Motor neuron (in vitro differentiated cells): Measurements from ENCODE around the gene IDH1. TPM values are rescaled to one million over a fixed set of nuclear protein-coding genes. Genes with fewer than 3 reads are reported as not detected.

Experiments used
- ATAC-seq, 8 experiments: fragments of 200-7000 bp; cut with Tn5 transposase; replicated peaks in 6 of 8; 2 replicates each; pipeline ENCODE4 v1.8.0; 2021; ENCODE audit warnings: mild to moderate bottlenecking in 8 of 8, moderate library complexity in 8 of 8
- H3K27ac ChIP-seq, 2 donors: fragments of 250-450 bp; sonication (Bioruptor Pico); 2 replicates each; pipeline ENCODE4 v1.9.0; 2021; ENCODE audit warnings: antibody characterized with exemption in 2 of 2, mild to moderate bottlenecking in 2 of 2, moderate library complexity in 1 of 2
- H3K4me1 ChIP-seq, 2 donors: fragments of 250-450 bp; sonication (Bioruptor Pico); replicated peaks in 1 of 2; 2 replicates each; pipeline ENCODE4 v1.6.1; 2021; ENCODE audit warnings: antibody characterized with exemption in 2 of 2, mild to moderate bottlenecking in 2 of 2, moderate library complexity in 1 of 2
- H3K4me3 ChIP-seq, 5 donors: fragments of 250-450 bp; sonication (Bioruptor Pico); 2 replicates each; pipeline ENCODE4 v1.9.0; 2021; ENCODE audit warnings: antibody characterized with exemption in 5 of 5, mild to moderate bottlenecking in 5 of 5, moderate library complexity in 4 of 5
- WGBS, 10 experiments: fragments of 450-650 bp; shearing (Covaris generic); methylation state at CpG; one replicate each; pipeline ENCODE4 v1.0.0; 2022; 5-methylcytosine and 5-hydroxymethylcytosine counted together
- in situ Hi-C, 9 experiments: fragments of 400-800 bp; cut with MboI; loops; one replicate each; pipeline ENCODE4 v1.15.0; 2021; ENCODE audit warnings: low sequenced_read_pairs in 9 of 9, low pct_unique_long_range_greater_than_20kb in 2 of 9; ENCODE audit not compliant: unreplicated experiment in 9 of 9
- total RNA-seq, 8 experiments: library from RNA; unstranded; fragments of 300-600 nt; gene quantifications; 2 replicates each; pipeline versions ENCODE4 v1.2.3 to v1.2.4, GENCODE V29; 2022

IDH1 gene
- total RNA-seq, 8 experiments from 2014 or later: 82.9 to 915 (median 210) TPM

DNA sequence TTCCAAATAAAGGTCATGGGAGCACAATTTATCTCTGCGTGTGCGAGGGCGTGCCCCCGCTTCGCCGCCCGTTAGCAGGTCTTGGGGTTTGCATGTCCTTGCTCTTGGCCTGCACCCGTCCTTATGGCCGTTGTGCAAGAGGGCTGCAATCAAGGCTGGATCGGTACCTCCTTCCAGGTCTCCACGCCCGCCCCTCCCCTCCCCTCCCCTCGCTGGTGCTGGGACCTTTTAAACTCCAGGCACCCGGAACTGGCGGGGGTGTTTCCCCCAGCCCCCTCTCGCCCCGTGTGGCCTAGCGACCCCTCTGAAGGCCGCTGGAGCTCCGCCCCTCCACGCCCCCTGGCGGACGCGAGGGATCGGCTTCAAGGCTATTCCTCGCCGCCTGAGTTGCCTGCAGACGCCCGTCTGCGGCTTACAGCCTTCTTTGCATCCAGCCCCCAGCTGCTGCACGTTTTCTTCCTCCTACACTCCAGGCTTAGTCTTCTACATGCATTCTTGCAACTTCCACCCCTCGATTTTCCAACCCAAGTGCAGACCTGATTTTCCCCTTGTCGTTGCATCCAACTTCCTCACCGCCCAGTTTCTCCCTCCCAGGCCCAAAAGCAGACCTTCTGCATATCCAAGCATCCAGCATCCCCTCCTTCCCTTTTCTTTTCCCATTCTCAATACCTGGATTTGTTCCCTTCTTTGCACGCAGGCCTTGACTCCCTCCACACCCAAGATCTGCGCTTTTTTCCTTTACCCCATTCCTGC lies 577 bp downstream of the IDH1 start:
- in situ Hi-C loops: loop anchor here in 3 of 9 experiments (25.0 kb wide), 1 partner anchor 142 kb away; the partner anchor contains the start of gene CRYGD (in 3 of the 3)
- peaks cover 24 to 30% of the 10 kb centered on the region in 2 donors for H3K4me1 ChIP-seq
- ATAC-seq: peak; percentile 58 to 79 (median 76)
- 0 to 5% (median 0%) methylated on average over 1 to 7 of the region's 36 CpGs; no CpG with 5 or more reads in 1 of the 10 experiments for WGBS, 10 experiments
- H3K4me3 ChIP-seq: peak overlapping the region; percentile 64 to 76 (median 72)
- peak overlapping the region; percentile 63 to 68 for H3K27ac ChIP-seq

GRCh38 chr2:208253600-208254117 lies 1.2 kb downstream of the IDH1 start:
- H3K27ac ChIP-seq: peak overlapping the region; percentile 44 to 68
- no peak for ATAC-seq
- 0 to 60% (median 7%) methylated on average over 1 to 6 of the region's 7 CpGs for WGBS, 10 experiments
- in situ Hi-C loops: loop anchor here in 3 of 9 experiments (25.0 kb wide), 1 partner anchor 141 kb away; the partner anchor contains the start of gene CRYGD (in 3 of the 3)
- H3K4me1 ChIP-seq: peaks cover 24 to 30% of the 10 kb centered on the region in 2 donors
- peak overlapping the region; percentile 64 to 76 (median 72) for H3K4me3 ChIP-seq

DNA sequence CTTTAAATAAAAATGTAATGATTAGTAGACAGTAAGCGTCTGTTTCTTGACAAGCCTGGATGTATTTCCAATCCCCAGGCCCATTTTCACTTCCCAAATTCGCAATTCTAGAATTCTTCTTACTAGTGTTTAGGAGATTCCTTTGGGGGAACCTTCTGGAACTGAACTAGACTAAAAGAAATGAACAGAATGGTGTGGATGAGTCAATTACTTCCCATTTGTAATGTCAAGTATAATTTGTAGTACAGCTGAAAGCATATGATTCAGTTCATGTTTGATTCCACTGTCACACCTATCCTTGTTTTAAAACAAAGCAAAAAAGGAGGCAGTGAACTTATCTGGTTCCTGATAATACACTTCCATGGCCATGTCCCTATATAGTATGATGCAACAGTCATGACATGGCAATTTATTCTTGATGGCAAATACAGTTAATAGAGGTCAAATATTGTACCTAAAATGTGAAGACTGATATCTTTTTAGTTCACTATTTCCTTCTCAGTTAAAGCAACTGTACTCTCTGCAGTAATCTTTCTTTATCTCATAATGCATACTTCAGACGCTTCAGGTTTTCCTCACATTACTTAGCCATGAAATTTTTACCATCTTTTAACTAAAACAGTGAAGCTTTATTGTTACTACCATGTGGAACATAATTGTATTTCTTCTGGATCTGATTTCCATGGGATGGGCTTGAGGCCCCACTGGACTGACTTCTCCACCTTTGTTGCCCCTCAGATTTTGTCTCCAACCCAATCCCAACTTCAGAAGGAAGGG lies 2.0 kb downstream of the IDH1 start:
- Histone ChIP-seq H3K4me1 (peaks cover 24 to 30% of the 10 kb centered on the region in 2 donors), H3K4me3 (peak overlapping the region; percentile 64 to 76 (median 72)), H3K27ac (peak overlapping the region in 1 of 2 donors; percentile 17)
- ATAC-seq: no peak
- in situ Hi-C loops: loop anchor here in 3 of 9 experiments (25.0 kb wide), 1 partner anchor 141 kb away; the partner anchor contains the start of gene CRYGD (in 3 of the 3)
- 65 to 100% (median 95%) methylated on average over 1 to 3 of the region's 3 CpGs for WGBS, 10 experiments

DNA sequence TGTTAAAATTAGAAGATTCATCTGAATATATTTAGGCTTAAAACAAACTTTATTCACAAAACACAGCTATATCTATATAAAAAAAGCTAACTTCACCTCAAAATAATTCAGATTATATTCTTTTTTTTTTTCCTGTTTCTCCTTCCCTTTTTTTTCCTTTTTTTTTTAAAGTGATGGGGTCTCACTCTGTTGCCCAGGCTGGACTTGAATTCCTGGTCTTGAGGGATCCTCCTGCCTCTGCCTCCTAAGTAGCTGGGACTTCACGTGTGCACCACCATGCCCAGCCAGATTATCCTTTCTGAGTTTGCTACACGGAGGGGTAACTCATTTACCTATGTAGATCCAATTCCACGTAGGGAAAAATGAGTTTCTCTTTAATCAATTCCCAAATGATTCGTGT lies 3.8 kb downstream of the IDH1 start:
- in situ Hi-C loops: loop anchor here in 3 of 9 experiments (25.0 kb wide), 1 partner anchor 139 kb away; the partner anchor contains the start of gene CRYGD (in 3 of the 3)
- Histone ChIP-seq H3K27ac (no peak overlapping the region), H3K4me3 (no peak overlapping the region), H3K4me1 (peaks cover 14 to 23% of the 10 kb centered on the region in 2 donors)
- ATAC-seq: no peak
- 72 to 100% (median 90%) methylated on average over 2 to 4 of the region's 4 CpGs for WGBS, 10 experiments

GRCh38 chr2:208250388-208250787 lies 4.5 kb downstream of the IDH1 start:
- H3K4me1 ChIP-seq: peaks cover 14 to 21% of the 10 kb centered on the region in 2 donors
- no peak overlapping the region for H3K27ac ChIP-seq
- WGBS, 10 experiments: 0 to 100% (median 73%) methylated on average over 1 to 2 of the region's 2 CpGs
- ATAC-seq: no peak
- H3K4me3 ChIP-seq: no peak overlapping the region
- in situ Hi-C loops: loop anchor here in 3 of 9 experiments (25.0 kb wide), 1 partner anchor 138 kb away; the partner anchor contains the start of gene CRYGD (in 3 of the 3)

GRCh38 chr2:208249296-208249695 lies 5.6 kb downstream of the IDH1 start:
- peak in 1 of 8 experiments; percentile 37 for ATAC-seq
- no peak overlapping the region for H3K4me3 ChIP-seq
- in situ Hi-C loops: loop anchor here in 1 of 9 experiments (10.0 kb wide), 1 partner anchor 74 kb away; no protein-coding TSS in a partner anchor
- peaks cover 14 to 21% of the 10 kb centered on the region in 2 donors for H3K4me1 ChIP-seq
- no peak overlapping the region for H3K27ac ChIP-seq
- 89 to 100% (median 92%) methylated on average over 1 to 2 of the region's 2 CpGs; no CpG with 5 or more reads in 3 of the 10 experiments for WGBS, 10 experiments

- WGBS, 10 experiments: 72 to 100% (median 99%) methylated on average over 1 to 3 of the region's 3 CpGs; no CpG with 5 or more reads in 2 of the 10 experiments
- Histone ChIP-seq H3K27ac (no peak overlapping the region), H3K4me1 (peaks cover 14 to 20% of the 10 kb centered on the region in 2 donors), H3K4me3 (no peak overlapping the region)
- in situ Hi-C loops: loop anchor here in 1 of 9 experiments (10.0 kb wide), 1 partner anchor 74 kb away; no protein-coding TSS in a partner anchor
- ATAC-seq: no peak
These were observed 6.3 kb downstream of the IDH1 start for GRCh38 chr2:208248601-208249000.

DNA sequence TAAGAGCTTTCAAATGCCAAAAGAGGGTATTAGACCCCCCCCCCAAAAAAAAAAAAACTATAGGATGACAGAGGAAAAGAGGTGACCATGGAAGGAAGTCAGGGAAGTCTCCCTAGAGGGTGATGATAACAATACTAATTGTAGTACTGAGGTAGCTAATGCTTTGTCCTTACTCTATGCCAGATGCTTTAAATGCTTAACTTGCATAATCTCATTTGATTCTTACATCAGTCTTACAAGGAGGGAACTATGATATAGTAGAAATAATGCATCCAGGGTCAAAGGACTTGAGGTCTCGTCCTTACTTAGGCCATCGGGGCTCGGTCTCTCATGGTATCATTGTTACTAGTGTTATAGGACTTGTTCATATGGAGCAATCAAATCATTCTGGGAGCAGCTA lies 9.1 kb downstream of the IDH1 start:
- Histone ChIP-seq H3K4me3 (no peak overlapping the region), H3K4me1 (peaks cover 0 to 2% of the 10 kb centered on the region in 2 donors), H3K27ac (no peak overlapping the region)
- in situ Hi-C loops: loop anchor here in 1 of 9 experiments (10.0 kb wide), 1 partner anchor 71 kb away; no protein-coding TSS in a partner anchor
- ATAC-seq: no peak
- 80 to 100% (median 94%) methylated on average over 1 to 3 of the region's 3 CpGs; no CpG with 5 or more reads in 6 of the 10 experiments for WGBS, 10 experiments

- ATAC-seq: no peak
- H3K4me3 ChIP-seq: no peak overlapping the region
- in situ Hi-C loops: loop anchor here in 1 of 9 experiments (10.0 kb wide), 1 partner anchor 70 kb away; no protein-coding TSS in a partner anchor
- no peak overlapping the region for H3K27ac ChIP-seq
- H3K4me1 ChIP-seq: no peaks in the 10 kb centered on the region
These were observed 10.4 kb downstream of the IDH1 start for GRCh38 chr2:208244422-208244821.

- H3K4me3 ChIP-seq: no peak overlapping the region
- H3K4me1 ChIP-seq: no peaks in the 10 kb centered on the region
- 89 to 100% (median 100%) methylated on average over 1 to 3 of the region's 3 CpGs; no CpG with 5 or more reads in 3 of the 10 experiments for WGBS, 10 experiments
- in situ Hi-C loops: loop anchor here in 1 of 9 experiments (10.0 kb wide), 1 partner anchor 66 kb away; no protein-coding TSS in a partner anchor
- H3K27ac ChIP-seq: no peak overlapping the region
- ATAC-seq: no peak
These were observed 14.2 kb downstream of the IDH1 start for GRCh38 chr2:208240619-208241209.

GRCh38 chr2:208239770-208240493 lies 14.9 kb downstream of the IDH1 start:
- no peak overlapping the region for H3K4me3 ChIP-seq
- H3K4me1 ChIP-seq: no peaks in the 10 kb centered on the region
- ATAC-seq: no peak
- 93 to 100% (median 100%) methylated on average over 2 to 9 of the region's 9 CpGs; no CpG with 5 or more reads in 3 of the 10 experiments for WGBS, 10 experiments
- in situ Hi-C loops: loop anchor here in 1 of 9 experiments (10.0 kb wide), 1 partner anchor 65 kb away; no protein-coding TSS in a partner anchor
- H3K27ac ChIP-seq: no peak overlapping the region
